Aorta (tissue), 5 donors: ENCODE data around the gene EPB41L4A. TPM values are rescaled to one million over a fixed set of nuclear protein-coding genes. Genes with fewer than 3 reads are reported as not detected.

ENCODE experiments used
- ATAC-seq: fragments of 200-7000 bp; cut with Tn5 transposase; one replicate; pipeline ENCODE4 v1.9.1; 2022; ENCODE audit warnings: moderate library complexity; ENCODE audit not compliant: low FRiP score
- DNase-seq, 2 donors: peaks; one replicate each; pipeline ENCODE4 v3.0.0-alpha.2; 2020
- H3K27ac ChIP-seq, 2 donors: one replicate each; pipeline ENCODE4 v1.5.1; 2013; ENCODE audit warnings: low read length in 2 of 2, mild to moderate bottlenecking in 2 of 2, moderate library complexity in 2 of 2, control low read depth in 1 of 2, inconsistent platforms in 1 of 2, low read depth in 1 of 2
- H3K27me3 ChIP-seq, 2 donors: one replicate each; pipeline ENCODE4 v1.6.1; 2013; ENCODE audit warnings: control low read depth in 1 of 2, low read length in 1 of 2, mild to moderate bottlenecking in 1 of 2, moderate library complexity in 1 of 2; ENCODE audit not compliant: insufficient read depth in 2 of 2, control insufficient read depth in 1 of 2
- H3K36me3 ChIP-seq, 2 donors: one replicate each; pipeline ENCODE4 v1.6.1; 2013; ENCODE audit warnings: control low read depth in 1 of 2, low read length in 1 of 2, mild to moderate bottlenecking in 1 of 2; ENCODE audit not compliant: insufficient read depth in 2 of 2, control insufficient read depth in 1 of 2
- H3K4me1 ChIP-seq, 2 donors: one replicate each; pipeline ENCODE4 v1.6.1; 2013; ENCODE audit warnings: low read length in 2 of 2, control low read depth in 1 of 2, mild to moderate bottlenecking in 1 of 2, moderate library complexity in 1 of 2; ENCODE audit not compliant: insufficient read depth in 2 of 2, control insufficient read depth in 1 of 2
- H3K4me3 ChIP-seq, 2 donors: one replicate each; pipeline ENCODE4 v1.5.1; 2013; ENCODE audit warnings: low read length in 2 of 2, control low read depth in 1 of 2, mild to moderate bottlenecking in 1 of 2
- H3K9me3 ChIP-seq: one replicate; pipeline ENCODE4 v1.6.1; 2013; ENCODE audit warnings: mild to moderate bottlenecking, low read length; ENCODE audit not compliant: control insufficient read depth
- WGBS, 2 donors: extraction: QIAGEN DNeasy Blood & Tissue Kit; methylation state at CpG; one replicate each; pipeline ENCODE4 v1.1.7; 2013; 5-methylcytosine and 5-hydroxymethylcytosine counted together
- intact Hi-C, 2 donors: fragments of 100-400 bp; cut with DNase I; formaldehyde crosslinking; loops; one replicate each; pipeline versions ENCODE4 v1.14.2 to v1.15.0; 2022
- polyA plus RNA-seq, 2 donors: library from polyadenylated mRNA; stranded (reverse); fragments of 200-250 nt; gene quantifications; one replicate each; pipeline ENCODE4 v1.2.3, GENCODE V29; 2013
- total RNA-seq, 2 donors: library from RNA; stranded (reverse); fragmentation: NEBNext Ultra II Directional; extraction: Animal tissue kit (Norgen Biotek cat#: 25700); gene quantifications; one replicate each; pipeline ENCODE4 v1.2.1, GENCODE V29; 2021
- donor health status: healthy with polysubstance abuse.
- donor health status: Bipolar disorder and iron deficiency.
- donor health status: DM: no; HTN: no; CAD: no.
- donor health status: DM: no; HTN: no; CAD: no.
- donor health status: DM: yes; HTN: yes; CAD: no.

Gene EPB41L4A
- total and polyA plus RNA-seq, 4 donors: 4.4 to 39.3 (median 22.4) TPM

GRCh38 chr5:112346411-112347044 lies 72.5 kb downstream of the EPB41L4A start:
- ATAC-seq (no peak), DNase-seq (no peak)
- H3K27ac ChIP-seq: no peak overlapping the region
- WGBS, 2 donors: 43 to 46% methylated on average over 3 of the region's 3 CpGs
- peaks cover 0 to 4% of the 10 kb centered on the region in 2 donors for H3K4me1 ChIP-seq
- no peaks in the 10 kb centered on the region for H3K9me3 ChIP-seq
- H3K36me3 ChIP-seq: no peaks in the 10 kb centered on the region
- intact Hi-C loops: no loop called here
- no peaks in the 10 kb centered on the region for H3K27me3 ChIP-seq
- H3K4me3 ChIP-seq: no peak overlapping the region

- intact Hi-C loops: no loop called here
- H3K27me3 ChIP-seq: no peaks in the 10 kb centered on the region
- peaks cover 0 to 3% of the 10 kb centered on the region in 2 donors for H3K4me1 ChIP-seq
- no peaks in the 10 kb centered on the region for H3K36me3 ChIP-seq
- no peak overlapping the region for H3K27ac ChIP-seq
- H3K9me3 ChIP-seq: no peaks in the 10 kb centered on the region
- ATAC-seq: no peak
- H3K4me3 ChIP-seq: no peak overlapping the region
- 93 to 95% methylated on average over 3 of the region's 3 CpGs for WGBS, 2 donors
- no peak for DNase-seq
These were observed 74.5 kb downstream of the EPB41L4A start for GRCh38 chr5:112344540-112344939.

GRCh38 chr5:112342389-112342788 lies 76.7 kb downstream of the EPB41L4A start:
- ATAC-seq (no peak), DNase-seq (no peak)
- WGBS, 2 donors: 42% methylated on average over 3 of the region's 3 CpGs
- Histone ChIP-seq H3K4me3 (no peak overlapping the region), H3K27me3 (no peaks in the 10 kb centered on the region), H3K4me1 (no peaks in the 10 kb centered on the region), H3K36me3 (no peaks in the 10 kb centered on the region), H3K27ac (no peak overlapping the region), H3K9me3 (no peaks in the 10 kb centered on the region)
- intact Hi-C loops: no loop called here

- H3K4me1 ChIP-seq: no peaks in the 10 kb centered on the region
- no peaks in the 10 kb centered on the region for H3K9me3 ChIP-seq
- ATAC-seq: no peak
- no peaks in the 10 kb centered on the region for H3K27me3 ChIP-seq
- no peak for DNase-seq
- H3K36me3 ChIP-seq: no peaks in the 10 kb centered on the region
- H3K27ac ChIP-seq: no peak overlapping the region
- 97 to 98% methylated on average over 8 of the region's 8 CpGs for WGBS, 2 donors
- no peak overlapping the region for H3K4me3 ChIP-seq
- intact Hi-C loops: no loop called here
These were observed 79.3 kb downstream of the EPB41L4A start for GRCh38 chr5:112339761-112340160.

GRCh38 chr5:112338681-112339337 lies 80.3 kb downstream of the EPB41L4A start:
- no peaks in the 10 kb centered on the region for H3K27me3 ChIP-seq
- intact Hi-C loops: no loop called here
- H3K9me3 ChIP-seq: no peaks in the 10 kb centered on the region
- ATAC-seq (peak; percentile 63), DNase-seq (no peak)
- H3K4me3 ChIP-seq: no peak overlapping the region
- no peak overlapping the region for H3K27ac ChIP-seq
- no peaks in the 10 kb centered on the region for H3K36me3 ChIP-seq
- 51 to 56% methylated on average over 5 of the region's 5 CpGs for WGBS, 2 donors
- no peaks in the 10 kb centered on the region for H3K4me1 ChIP-seq

GRCh38 chr5:112333331-112333781 lies 85.7 kb downstream of the EPB41L4A start:
- Histone ChIP-seq H3K4me3 (no peak overlapping the region), H3K4me1 (no peaks in the 10 kb centered on the region), H3K9me3 (no peaks in the 10 kb centered on the region), H3K27me3 (no peaks in the 10 kb centered on the region), H3K27ac (no peak overlapping the region), H3K36me3 (no peaks in the 10 kb centered on the region)
- no peak for ATAC-seq
- no peak for DNase-seq
- intact Hi-C loops: no loop called here
- 56 to 65% methylated on average over 5 of the region's 5 CpGs for WGBS, 2 donors

GRCh38 chr5:112331892-112332291 lies 87.2 kb downstream of the EPB41L4A start:
- Histone ChIP-seq H3K4me1 (no peaks in the 10 kb centered on the region), H3K27me3 (no peaks in the 10 kb centered on the region), H3K27ac (no peak overlapping the region), H3K4me3 (no peak overlapping the region), H3K9me3 (no peaks in the 10 kb centered on the region), H3K36me3 (no peaks in the 10 kb centered on the region)
- intact Hi-C loops: no loop called here
- WGBS, 2 donors: 82 to 85% methylated on average over 2 of the region's 2 CpGs
- ATAC-seq: no peak
- DNase-seq: no peak

- Histone ChIP-seq H3K4me3 (no peak overlapping the region), H3K36me3 (no peaks in the 10 kb centered on the region), H3K9me3 (no peaks in the 10 kb centered on the region), H3K27me3 (no peaks in the 10 kb centered on the region), H3K27ac (no peak overlapping the region), H3K4me1 (peaks cover 0 to 3% of the 10 kb centered on the region in 2 donors)
- intact Hi-C loops: no loop called here
- ATAC-seq (no peak), DNase-seq (no peak)
- WGBS, 2 donors: 53 to 58% methylated on average over 5 of the region's 5 CpGs
These were observed 89.5 kb downstream of the EPB41L4A start for GRCh38 chr5:112329419-112330090.

- intact Hi-C loops: no loop called here
- no peaks in the 10 kb centered on the region for H3K9me3 ChIP-seq
- ATAC-seq: no peak
- H3K4me1 ChIP-seq: peaks cover 0 to 3% of the 10 kb centered on the region in 2 donors
- H3K27me3 ChIP-seq: no peaks in the 10 kb centered on the region
- H3K4me3 ChIP-seq: no peak overlapping the region
- DNase-seq: no peak
- no peak overlapping the region for H3K27ac ChIP-seq
- no peaks in the 10 kb centered on the region for H3K36me3 ChIP-seq
These were observed 95.9 kb downstream of the EPB41L4A start for GRCh38 chr5:112323166-112323565.
